HG03575 (cell line): ENCODE results near the gene CARNS1.
"Not testable (repeated sequence)": the region's sequence is repeated elsewhere in the genome, so short reads cannot be mapped to it uniquely, and the experiment has no call there.

Experiments used
- ATAC-seq: cut with Tn5 transposase; IDR thresholded peaks from one replicate; pipeline ENCODE4 v1.9.1; 2021; ENCODE audit not compliant: unreplicated experiment, insufficient number of reproducible peaks, low FRiP score; ENCODE audit errors: extremely low read depth

CARNS1 gene

DNA sequence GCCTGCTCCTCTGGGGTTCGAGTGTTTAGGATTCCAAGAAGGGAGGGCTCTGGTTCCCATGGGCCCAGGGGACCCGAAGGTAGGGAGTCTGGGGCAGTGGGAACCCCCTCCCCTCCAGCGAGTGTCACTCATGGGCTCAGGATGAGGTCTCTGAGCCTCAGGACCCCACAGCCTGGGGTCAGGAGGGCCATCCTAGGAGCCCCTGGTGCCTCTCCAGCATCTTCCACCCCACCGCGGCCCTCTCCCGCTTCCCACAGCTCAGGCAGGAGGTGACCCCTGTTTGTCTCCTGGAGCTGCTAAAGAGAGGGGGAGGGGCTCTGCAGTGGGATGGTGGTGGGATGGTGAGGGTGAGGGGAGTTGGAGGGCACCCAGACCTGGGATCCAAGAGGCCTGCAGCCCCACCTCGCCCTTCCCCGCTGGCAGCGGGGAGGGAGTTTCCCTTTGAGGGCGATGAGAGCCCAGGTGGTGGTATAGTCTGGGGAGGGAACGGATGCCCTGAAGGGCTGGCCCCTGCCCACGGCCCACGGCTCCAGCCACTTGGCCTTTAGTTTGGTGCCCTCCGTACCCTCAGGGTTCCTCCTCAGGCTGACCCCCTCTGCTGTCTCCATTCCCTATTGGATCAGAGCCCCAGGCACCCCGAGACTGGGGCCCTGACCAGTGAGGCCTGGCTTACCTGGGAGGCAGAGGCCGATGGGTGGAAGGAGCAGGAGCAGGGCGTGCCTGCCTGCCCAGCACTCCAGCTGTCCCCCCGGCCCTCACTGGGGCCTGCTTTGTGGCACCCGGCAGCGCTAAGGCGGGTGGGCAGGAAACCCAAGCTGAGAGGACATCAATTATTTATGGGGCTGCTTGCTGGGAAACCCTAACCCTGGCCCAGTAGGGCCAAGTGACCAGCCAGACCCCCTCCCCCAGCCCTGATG lies 38.6 kb downstream of the CARNS1 start:
- ATAC-seq = no peak

DNA sequence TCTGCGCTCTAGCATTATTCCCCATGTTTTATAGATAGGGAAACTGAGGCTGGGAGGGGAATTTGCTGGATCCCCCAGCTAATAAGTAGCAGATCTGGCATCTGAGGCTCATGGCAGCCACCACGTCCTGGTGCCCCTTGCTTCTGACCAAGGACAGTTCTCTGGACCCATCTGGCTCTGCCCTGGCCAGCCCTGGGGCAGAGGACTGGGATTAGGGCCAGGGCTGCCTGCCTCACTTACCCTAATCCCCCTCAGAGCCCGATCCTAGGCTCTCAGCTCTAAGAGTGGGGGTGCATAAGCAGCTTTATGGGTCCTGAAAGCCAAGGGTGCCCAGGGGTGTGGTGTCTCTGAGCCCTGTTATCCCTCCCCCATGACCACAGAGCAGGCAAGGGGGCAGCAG lies 39.6 kb downstream of the CARNS1 start, which contains the start of gene CABP4:
CABP4 (plus strand) TSS at position 301 of the 400 bp plus-strand sequence; CDS start at position 371, 70 bp downstream.
- no peak for ATAC-seq

DNA sequence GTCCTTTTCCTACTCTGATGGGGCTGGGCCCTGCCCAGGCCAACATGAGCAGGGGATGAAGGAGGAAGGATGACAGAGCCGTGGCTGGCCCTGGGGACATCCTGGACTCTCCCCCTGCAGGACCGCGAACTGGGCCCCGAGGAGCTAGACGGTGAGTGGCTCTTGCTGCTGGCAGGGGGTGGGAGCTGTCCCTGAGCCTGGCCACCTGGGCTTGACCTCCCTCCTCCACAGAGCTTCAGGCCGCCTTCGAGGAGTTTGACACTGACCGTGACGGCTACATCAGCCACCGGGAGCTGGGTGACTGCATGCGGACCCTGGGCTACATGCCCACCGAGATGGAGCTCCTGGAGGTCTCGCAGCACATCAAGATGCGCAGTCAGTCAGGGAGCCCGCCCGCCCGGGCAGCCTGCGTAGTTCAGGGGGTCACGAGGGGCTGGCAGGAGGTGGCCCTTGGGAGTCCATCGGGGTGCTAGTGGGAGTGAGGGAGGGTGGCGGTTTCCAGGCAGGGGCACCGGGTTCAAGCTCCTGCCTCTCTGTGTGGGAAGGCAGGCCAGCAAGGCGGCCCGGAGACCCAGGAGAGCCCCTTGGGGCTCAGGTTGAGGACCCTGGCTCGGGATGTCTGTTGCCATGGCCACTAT lies 40.7 kb downstream of the CARNS1 start:
- ATAC-seq = no peak

DNA sequence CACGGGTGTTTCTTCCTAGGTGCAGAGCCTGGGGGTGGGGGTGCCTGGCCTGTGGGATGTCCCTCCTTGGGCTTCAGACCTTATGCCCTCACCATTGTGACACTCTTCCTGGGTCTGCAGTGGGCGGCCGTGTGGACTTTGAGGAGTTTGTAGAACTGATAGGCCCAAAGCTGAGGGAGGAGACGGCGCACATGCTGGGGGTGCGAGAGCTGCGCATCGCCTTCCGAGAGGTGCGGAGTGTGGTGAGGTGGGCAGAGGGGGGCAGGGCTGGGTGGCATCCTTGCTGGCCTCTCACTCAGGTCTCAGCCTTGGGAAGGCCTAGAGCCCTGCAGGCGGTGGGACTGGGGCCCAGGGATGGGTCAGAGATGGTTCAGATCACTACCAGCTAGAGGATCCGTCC lies 42.0 kb downstream of the CARNS1 start:
- no peak for ATAC-seq

- no peak for ATAC-seq
Measured at GRCh38 chr11:67458266-67458665, 42.8 kb downstream of the CARNS1 start.

DNA sequence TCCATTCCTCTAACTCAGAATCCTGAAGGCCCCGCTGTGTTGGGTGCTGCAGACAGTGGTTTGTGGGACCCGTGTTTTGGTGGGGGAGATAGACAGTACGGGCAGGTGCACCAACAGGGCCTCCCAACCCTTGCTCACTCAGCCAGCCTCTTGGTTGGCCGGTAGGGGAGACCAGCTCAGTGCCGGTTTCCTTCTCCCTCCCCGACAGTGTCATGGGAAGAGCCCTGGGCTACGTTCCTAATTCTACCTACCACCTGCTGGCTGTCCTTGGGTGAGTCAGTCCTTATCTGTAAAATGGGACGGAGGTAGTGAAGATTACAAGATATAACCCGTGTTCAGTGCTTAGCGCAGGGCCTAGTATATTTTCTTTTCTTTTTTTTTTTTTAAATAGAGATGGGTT lies 47.7 kb downstream of the CARNS1 start:
- no peak for ATAC-seq

GRCh38 chr11:67463680-67464410 lies 48.4 kb downstream of the CARNS1 start:
- no peak for ATAC-seq

GRCh38 chr11:67464411-67465188 lies 49.1 kb downstream of the CARNS1 start:
- no peak for ATAC-seq

DNA sequence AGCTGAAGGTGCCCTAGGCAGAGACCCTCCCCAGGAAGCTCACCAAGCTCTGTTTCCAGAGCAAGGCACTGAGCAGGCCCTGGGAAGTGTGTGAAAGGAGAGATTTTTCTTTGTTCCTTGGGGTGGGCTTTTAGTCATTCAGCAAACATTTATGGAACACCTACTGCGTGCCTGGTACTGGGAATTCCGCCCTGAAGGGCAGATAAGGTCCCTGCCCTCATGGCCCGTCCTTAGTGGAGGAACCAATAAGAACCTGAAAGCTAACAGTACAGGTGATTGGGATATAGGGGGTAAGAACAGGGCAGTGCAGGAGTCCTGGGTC lies 49.7 kb downstream of the CARNS1 start:
- no peak for ATAC-seq

DNA sequence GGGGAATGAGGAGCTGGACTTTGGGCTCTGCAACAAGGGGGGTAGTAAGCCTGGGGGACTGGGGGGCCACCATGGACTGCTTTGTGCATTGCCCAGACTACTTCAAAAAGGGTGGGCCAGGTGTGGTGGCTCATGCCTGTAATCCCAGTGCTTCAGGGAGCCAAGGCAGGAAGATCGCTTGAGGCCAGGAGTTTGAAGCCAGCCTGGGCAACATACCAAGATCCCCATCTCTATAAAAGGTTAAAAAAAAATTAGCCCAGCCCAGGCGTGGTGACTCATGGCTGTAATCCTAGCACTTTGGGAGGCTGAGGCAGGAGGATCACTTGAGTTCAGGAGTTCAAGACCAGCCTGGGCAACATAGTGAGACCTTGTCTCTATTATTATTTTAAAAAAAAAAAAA lies 50.1 kb downstream of the CARNS1 start:
- not testable (repeated sequence) for ATAC-seq

- no peak for ATAC-seq
Measured at GRCh38 chr11:67466367-67466766, 50.9 kb downstream of the CARNS1 start.

DNA sequence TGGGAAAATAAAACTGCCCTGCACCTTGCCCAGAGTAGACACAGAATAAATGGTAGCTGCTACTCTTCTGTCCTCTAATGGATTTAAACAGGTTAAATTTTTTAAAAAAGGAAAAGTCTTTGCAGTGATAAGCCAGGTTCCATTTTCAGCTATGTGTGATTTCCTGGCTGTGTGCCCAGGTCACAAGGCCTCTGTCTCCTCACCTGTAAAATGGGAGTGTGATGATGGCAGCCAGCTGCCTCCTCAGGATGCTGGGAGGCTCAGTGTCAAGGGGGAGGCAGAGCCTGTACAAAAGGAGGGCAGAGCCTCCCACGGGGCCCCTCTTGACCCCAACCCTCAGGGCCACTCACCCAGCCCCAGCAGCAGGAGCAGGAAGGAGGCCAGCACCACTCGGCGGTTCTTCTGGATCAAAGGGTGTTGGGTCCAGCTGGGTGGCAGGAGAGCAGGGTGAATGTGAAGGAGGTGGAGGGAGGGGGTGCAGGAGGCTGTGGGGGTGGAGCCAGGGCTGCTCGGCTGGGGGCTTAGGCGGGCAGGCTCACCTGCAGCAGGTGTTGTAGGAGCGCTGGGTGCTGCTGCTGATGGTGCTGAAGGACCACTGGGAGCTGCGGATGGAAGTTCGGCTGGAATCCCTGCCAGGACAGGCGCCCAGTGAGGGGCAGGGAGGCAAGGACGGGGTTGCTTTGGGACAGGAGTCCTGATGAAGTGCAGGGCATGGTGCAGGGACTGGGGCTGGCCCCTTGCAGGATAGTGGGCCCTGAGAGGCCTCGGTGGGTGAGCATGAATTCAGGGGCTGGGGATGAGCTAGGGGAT lies 51.7 kb downstream of the CARNS1 start:
- no peak for ATAC-seq

DNA sequence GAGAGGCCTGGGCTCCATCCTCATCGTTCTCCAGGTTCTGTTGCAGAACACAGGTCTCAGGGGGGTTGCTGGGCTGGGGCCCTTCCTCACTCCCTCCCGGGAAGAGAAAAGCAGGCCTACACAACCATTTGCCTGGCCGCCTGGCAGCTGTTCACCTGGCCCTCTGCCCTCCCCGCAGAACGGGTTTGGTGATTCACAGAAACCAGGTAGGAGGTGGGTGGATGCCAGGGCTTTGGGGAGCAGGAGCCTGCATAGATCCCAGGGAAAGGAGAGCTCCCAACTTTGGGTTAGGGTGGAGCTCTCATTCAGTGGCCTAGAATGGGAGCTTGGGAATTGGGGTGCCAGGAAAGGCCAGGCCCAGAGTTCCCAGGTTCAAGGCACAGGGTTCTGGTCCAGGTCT lies 52.6 kb downstream of the CARNS1 start:
- ATAC-seq = no peak

- ATAC-seq = no peak
Measured at GRCh38 chr11:67468456-67468758, 52.9 kb downstream of the CARNS1 start.

GRCh38 chr11:67468759-67469507 lies 53.5 kb downstream of the CARNS1 start, which contains the start of gene TMEM134:
TMEM134 (minus strand) TSS chr11:67469251; CDS start chr11:67469192, 59 bp downstream.
- no peak for ATAC-seq

- no peak for ATAC-seq
Measured at GRCh38 chr11:67469508-67469811, 54.0 kb downstream of the CARNS1 start.

DNA sequence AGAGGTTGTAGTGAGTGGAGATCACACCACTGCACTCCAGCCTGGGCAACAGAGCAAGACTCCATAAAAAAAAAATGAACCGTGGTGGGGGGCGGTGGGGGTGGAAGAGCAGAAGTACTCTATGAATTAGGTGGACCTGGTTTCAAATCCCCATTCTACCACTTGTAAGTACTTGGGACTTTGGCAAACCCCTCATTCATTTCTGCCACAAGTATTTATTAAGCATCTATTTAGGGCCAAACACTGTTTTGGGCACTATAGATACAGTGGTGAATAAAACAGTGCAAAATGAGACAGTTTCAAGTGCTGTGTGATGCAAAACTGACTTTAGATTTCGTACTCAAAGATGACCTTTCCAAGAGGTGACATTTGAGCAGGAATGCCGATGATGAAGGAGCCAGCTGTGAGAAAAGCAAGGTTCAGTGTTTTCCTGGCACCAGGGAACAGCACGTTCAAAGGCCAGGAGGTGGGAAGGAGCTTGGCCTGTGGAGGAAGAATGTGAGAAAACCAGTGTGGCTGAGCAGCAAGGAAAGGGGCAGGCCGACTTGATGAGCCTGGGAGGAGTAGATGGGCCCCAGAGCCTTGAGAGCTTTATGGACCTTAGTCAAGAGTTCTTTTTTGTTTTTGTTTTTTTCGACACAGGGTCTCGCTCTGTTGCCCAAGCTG lies 55.0 kb downstream of the CARNS1 start:
- ATAC-seq = no peak
